Ishikawa (cell line): ENCODE data around the gene EGFL7.

Experiments used
- CEBPB ChIP-seq: IDR thresholded peaks from 2 replicates; pipeline ENCODE4 v1.6.1; 2012
- CREB1 ChIP-seq: IDR thresholded peaks from 2 replicates; pipeline ENCODE4 v1.6.1; 2012; ENCODE audit warnings: low read depth
- EGR1 ChIP-seq: IDR thresholded peaks from 2 replicates; pipeline ENCODE4 v1.6.1; 2012
- EP300 ChIP-seq: IDR thresholded peaks from 2 replicates; pipeline ENCODE4 v1.6.1; 2012; ENCODE audit warnings: borderline replicate concordance
- FOXM1 ChIP-seq: IDR thresholded peaks from 2 replicates; pipeline ENCODE4 v1.6.1; 2012; ENCODE audit warnings: low read depth, borderline replicate concordance
- MAX ChIP-seq: IDR thresholded peaks from 2 replicates; pipeline ENCODE4 v1.6.1; 2012
- NFIC ChIP-seq: IDR thresholded peaks from 2 replicates; pipeline ENCODE4 v1.6.1; 2012
- RAD21 ChIP-seq: IDR thresholded peaks from 2 replicates; pipeline ENCODE4 v1.6.1; 2012; ENCODE audit warnings: low read depth
- REST ChIP-seq: IDR thresholded peaks from 2 replicates; pipeline ENCODE4 v1.6.1; 2012; ENCODE audit warnings: low read depth, mild to moderate bottlenecking
- TAF1 ChIP-seq: IDR thresholded peaks from 2 replicates; pipeline ENCODE4 v1.6.1; 2012; ENCODE audit warnings: low read depth, mild to moderate bottlenecking
- TCF12 ChIP-seq: IDR thresholded peaks from 2 replicates; pipeline ENCODE4 v1.6.1; 2012; ENCODE audit warnings: low read depth
- TEAD4 ChIP-seq: IDR thresholded peaks from 2 replicates; pipeline ENCODE4 v1.6.1; 2012
- YY1 ChIP-seq: IDR thresholded peaks from 2 replicates; pipeline ENCODE4 v1.6.1; 2012; ENCODE audit warnings: low read depth
- ZBTB7A ChIP-seq: IDR thresholded peaks from 2 replicates; pipeline ENCODE4 v1.6.1; 2012; ENCODE audit warnings: low read depth
- TF ChIP-seq, protein P1 (sequence below): IDR thresholded peaks from 2 replicates; pipeline ENCODE4 v1.6.1; 2012

Gene EGFL7

GRCh38 chr9:136626740-136627642 is 35.7 kb upstream of the EGFL7 start:
- no peak for TF ChIP-seq TEAD4
- TF ChIP-seq TCF12 = no peak
- TF ChIP-seq RAD21 = no peak
- no peak for TF ChIP-seq EGR1
- no peak for TF ChIP-seq ZBTB7A
- no peak for TF ChIP-seq EP300
- no peak for TF ChIP-seq CREB1
- TF ChIP-seq NFIC = no peak
- no peak for TF ChIP-seq REST
- TF ChIP-seq FOXM1 = no peak
- TF ChIP-seq, protein P1, sequence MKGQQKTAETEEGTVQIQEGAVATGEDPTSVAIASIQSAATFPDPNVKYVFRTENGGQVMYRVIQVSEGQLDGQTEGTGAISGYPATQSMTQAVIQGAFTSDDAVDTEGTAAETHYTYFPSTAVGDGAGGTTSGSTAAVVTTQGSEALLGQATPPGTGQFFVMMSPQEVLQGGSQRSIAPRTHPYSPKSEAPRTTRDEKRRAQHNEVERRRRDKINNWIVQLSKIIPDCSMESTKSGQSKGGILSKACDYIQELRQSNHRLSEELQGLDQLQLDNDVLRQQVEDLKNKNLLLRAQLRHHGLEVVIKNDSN = no peak
- TF ChIP-seq TAF1 = no peak
- TF ChIP-seq YY1 = no peak
- TF ChIP-seq CEBPB = no peak
- no peak for TF ChIP-seq MAX

DNA sequence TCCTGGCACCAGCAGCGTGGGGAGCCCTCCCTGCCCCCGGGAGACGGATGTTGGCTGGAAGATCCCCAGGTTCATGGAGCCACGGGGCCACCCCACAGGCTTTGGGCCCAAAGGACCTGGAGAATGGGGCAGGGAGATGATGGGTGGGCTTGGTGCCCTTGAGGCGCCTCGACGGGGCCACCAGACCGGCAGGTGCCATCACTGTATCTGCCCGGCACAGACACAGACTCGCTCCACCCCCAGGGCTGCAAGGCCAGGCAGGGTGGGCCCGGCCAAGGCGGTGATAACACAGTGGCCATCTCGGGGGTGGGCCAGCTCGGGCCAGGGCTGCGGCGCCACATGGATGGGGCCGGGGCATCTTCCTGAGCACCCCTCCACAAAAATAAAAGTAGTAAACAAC is 35.0 kb upstream of the EGFL7 start:
- TF ChIP-seq YY1 = no peak
- TF ChIP-seq CREB1 = no peak
- no peak for TF ChIP-seq TEAD4
- TF ChIP-seq, protein P1 = no peak
- TF ChIP-seq EGR1 = no peak
- TF ChIP-seq NFIC = no peak
- no peak for TF ChIP-seq MAX
- TF ChIP-seq RAD21 = no peak
- TF ChIP-seq FOXM1 = no peak
- TF ChIP-seq REST = no peak
- no peak for TF ChIP-seq EP300
- TF ChIP-seq CEBPB = no peak
- no peak for TF ChIP-seq TAF1
- TF ChIP-seq TCF12 = no peak

DNA sequence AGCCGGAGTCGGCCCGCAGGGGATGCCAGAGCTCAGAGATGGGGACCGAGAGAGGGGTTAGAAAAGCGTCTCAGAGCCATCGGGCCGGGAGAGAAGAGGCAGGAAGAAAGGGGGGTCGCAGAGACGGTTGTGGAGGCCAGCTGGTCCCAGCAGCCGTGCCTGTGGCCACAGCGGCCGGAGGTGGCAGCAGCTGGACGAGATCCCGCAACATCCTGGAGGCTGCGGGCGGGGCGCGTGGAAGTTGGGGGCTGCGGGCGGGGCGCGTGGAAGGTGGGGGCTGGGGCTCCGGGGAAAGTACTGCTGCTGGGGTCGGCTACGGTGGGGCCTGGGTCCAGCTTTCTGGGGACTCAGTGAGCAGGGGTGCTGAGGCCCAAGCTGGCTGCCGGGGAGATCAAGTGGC is 34.4 kb upstream of the EGFL7 start:
- TF ChIP-seq NFIC (no peak), CREB1 (no peak), CEBPB (no peak), TAF1 (no peak), EGR1 (no peak), TEAD4 (no peak), EP300 (no peak), REST (no peak), YY1 (no peak), FOXM1 (no peak), ZBTB7A (no peak), RAD21 (no peak), MAX (no peak)
